ENCODE measurements around the gene WDR3.

- no peak for TF ChIP-seq CTCF (conservative IDR thresholded peaks at IDR 0.05; ENCODE audit: low read length)
- TF ChIP-seq EZH2phosphoT487 (IDR thresholded peaks at IDR 0.05; ENCODE audit: borderline replicate concordance) = no peak
Measured at GRCh38 chr1:117942293-117942692, 12.8 kb downstream of the WDR3 start.
